Activated T-helper 1 cell treated with anti-CD3 and anti-CD28 coated beads, Interleukin-12 subunit alpha, Interleukin-12 subunit beta, Interleukin-2, Interleukin-4 antibody, amounts not matched to agents 30 ng/mL and 10 ng/mL and 1 ng/mL, durations not matched to agents 14 hours and 24 hours and 36 hours (primary cell): Measurements from ENCODE around the gene TBX4. TPM values are rescaled to one million over a fixed set of nuclear protein-coding genes. Genes with fewer than 3 reads are reported as not detected.
"Not testable (repeated sequence)": the region's sequence is repeated elsewhere in the genome, so short reads cannot be mapped to it uniquely, and the experiment has no call there.

Experiments
- DNase-seq: peaks from one replicate; pipeline ENCODE4 v3.0.0; 2021; ENCODE audit warnings: low spot score
- H3K27ac Mint-ChIP-seq: one replicate; pipeline ENCODE4 v1.8.0; 2021; ENCODE audit warnings: mild to moderate bottlenecking, mixed read lengths
- H3K27me3 Mint-ChIP-seq: one replicate; pipeline ENCODE4 v1.8.0; 2022; ENCODE audit warnings: mild to moderate bottlenecking, moderate library complexity, mixed read lengths; ENCODE audit not compliant: insufficient read depth
- H3K36me3 Mint-ChIP-seq: one replicate; pipeline ENCODE4 v1.8.0; 2021; ENCODE audit warnings: low read depth, mixed read lengths
- H3K4me1 Mint-ChIP-seq: one replicate; pipeline ENCODE4 v1.8.0; 2021; ENCODE audit warnings: low read depth, mixed read lengths
- H3K4me3 Mint-ChIP-seq: one replicate; pipeline ENCODE4 v1.8.0; 2021; ENCODE audit warnings: mild to moderate bottlenecking, moderate library complexity, mixed read lengths
- H3K9me3 Mint-ChIP-seq: one replicate; pipeline ENCODE4 v1.8.0; 2021; ENCODE audit warnings: mixed read lengths
- intact Hi-C: fragments of 100-400 bp; cut with micrococcal nuclease; formaldehyde crosslinking; loops from one replicate; pipeline ENCODE4 v1.15.1; 2024
- total RNA-seq: library from RNA; stranded (reverse); gene quantifications from 2 replicates; pipeline ENCODE4 v1.2.3, GENCODE V29; 2022

The TBX4 gene
- total RNA-seq, 1 donor from 2014 or later, result not detected

- Mint-ChIP-seq H3K4me1 (no peaks in the 10 kb centered on the region), H3K36me3 (no peaks in the 10 kb centered on the region), H3K9me3 (no peaks in the 10 kb centered on the region), H3K27ac (no peak overlapping the region), H3K27me3 (peaks cover 12% of the 10 kb centered on the region), H3K4me3 (no peak overlapping the region)
- DNase-seq, result no peak
- intact Hi-C loops, result no loop called here
These were observed 67.7 kb downstream of the TBX4 start for GRCh38 chr17:61519754-61520440.

- Mint-ChIP-seq H3K27me3 (peaks cover 12% of the 10 kb centered on the region), H3K9me3 (no peaks in the 10 kb centered on the region), H3K4me3 (no peak overlapping the region), H3K27ac (no peak overlapping the region), H3K36me3 (no peaks in the 10 kb centered on the region), H3K4me1 (no peaks in the 10 kb centered on the region)
- no peak for DNase-seq
- intact Hi-C loops, result no loop called here
These were observed 68.7 kb downstream of the TBX4 start for GRCh38 chr17:61520897-61521296.

GRCh38 chr17:61522088-61522487 is 69.9 kb downstream of the TBX4 start:
- DNase-seq, result no peak
- Mint-ChIP-seq H3K4me3 (no peak overlapping the region), H3K36me3 (no peaks in the 10 kb centered on the region), H3K9me3 (no peaks in the 10 kb centered on the region), H3K4me1 (no peaks in the 10 kb centered on the region), H3K27ac (no peak overlapping the region), H3K27me3 (peaks cover 17% of the 10 kb centered on the region)
- intact Hi-C loops, result no loop called here

GRCh38 chr17:61524319-61524718 is 72.1 kb downstream of the TBX4 start:
- no peaks in the 10 kb centered on the region for H3K4me1 Mint-ChIP-seq

GRCh38 chr17:61527441-61527840 is 75.2 kb downstream of the TBX4 start:
- H3K4me1 Mint-ChIP-seq, H3K9me3 Mint-ChIP-seq, H3K4me3 Mint-ChIP-seq, H3K27ac Mint-ChIP-seq, DNase-seq, H3K36me3 Mint-ChIP-seq, intact Hi-C loops: not testable (repeated sequence)
- H3K27me3 Mint-ChIP-seq, result peaks cover 16% of the 10 kb centered on the region

More at GRCh38 chr17:61524319-61524718, 72.1 kb downstream of the TBX4 start:
- no peak for DNase-seq
- Mint-ChIP-seq H3K27ac (no peak overlapping the region), H3K4me3 (no peak overlapping the region), H3K36me3 (no peaks in the 10 kb centered on the region), H3K9me3 (no peaks in the 10 kb centered on the region), H3K27me3 (peaks cover 14% of the 10 kb centered on the region)
- intact Hi-C loops, result no loop called here

- Mint-ChIP-seq H3K9me3 (no peaks in the 10 kb centered on the region), H3K4me3 (no peak overlapping the region), H3K36me3 (no peaks in the 10 kb centered on the region), H3K27ac (no peak overlapping the region), H3K4me1 (no peaks in the 10 kb centered on the region), H3K27me3 (peaks cover 16% of the 10 kb centered on the region)
- no peak for DNase-seq
- intact Hi-C loops, result no loop called here
These were observed 75.9 kb downstream of the TBX4 start for GRCh38 chr17:61528171-61528570.

- Mint-ChIP-seq H3K9me3 (no peaks in the 10 kb centered on the region), H3K36me3 (no peaks in the 10 kb centered on the region), H3K4me1 (no peaks in the 10 kb centered on the region), H3K27me3 (peaks cover 10% of the 10 kb centered on the region), H3K27ac (no peak overlapping the region), H3K4me3 (no peak overlapping the region)
- intact Hi-C loops, result no loop called here
- DNase-seq, result no peak
These were observed 79.0 kb downstream of the TBX4 start for GRCh38 chr17:61531223-61531622.

- H3K27me3 Mint-ChIP-seq, result peaks cover 6% of the 10 kb centered on the region
- no peaks in the 10 kb centered on the region for H3K36me3 Mint-ChIP-seq
- H3K4me1 Mint-ChIP-seq, result no peaks in the 10 kb centered on the region
- no peak for DNase-seq
- H3K4me3 Mint-ChIP-seq, result no peak overlapping the region
- intact Hi-C loops, result no loop called here
- H3K27ac Mint-ChIP-seq, result no peak overlapping the region
- H3K9me3 Mint-ChIP-seq, result no peaks in the 10 kb centered on the region
These were observed 80.6 kb downstream of the TBX4 start for GRCh38 chr17:61532826-61533225.

- intact Hi-C loops, result no loop called here
- no peak for DNase-seq
- Mint-ChIP-seq H3K4me1 (no peaks in the 10 kb centered on the region), H3K4me3 (no peak overlapping the region), H3K36me3 (no peaks in the 10 kb centered on the region), H3K27me3 (peaks cover 6% of the 10 kb centered on the region), H3K9me3 (no peaks in the 10 kb centered on the region), H3K27ac (no peak overlapping the region)
These were observed 81.6 kb downstream of the TBX4 start for GRCh38 chr17:61533797-61534196.

- no peaks in the 10 kb centered on the region for H3K9me3 Mint-ChIP-seq
- no peak overlapping the region for H3K27ac Mint-ChIP-seq
- H3K4me1 Mint-ChIP-seq, result no peaks in the 10 kb centered on the region
- peaks cover 6% of the 10 kb centered on the region for H3K27me3 Mint-ChIP-seq
- DNase-seq, result no peak
- intact Hi-C loops, result no loop called here
- H3K4me3 Mint-ChIP-seq, result no peak overlapping the region
- no peaks in the 10 kb centered on the region for H3K36me3 Mint-ChIP-seq
These were observed 82.2 kb downstream of the TBX4 start for GRCh38 chr17:61534414-61534813.

Other genes with a start within 250 kb of the TBX4 start
- not detected in 2 replicates for gene TBX2, start 52.6 kb upstream of the TBX4 start, total RNA-seq
- gene NACA2, start 138.8 kb downstream of the TBX4 start, total RNA-seq, result 0.60 TPM in 1 of 2 replicates, not detected in the other